ENCODE results near the gene P2RY8.
"Not testable (repeated sequence)": the region's sequence is repeated elsewhere in the genome, so short reads cannot be mapped to it uniquely, and the experiment has no call there.

P2RY8 gene

DNA sequence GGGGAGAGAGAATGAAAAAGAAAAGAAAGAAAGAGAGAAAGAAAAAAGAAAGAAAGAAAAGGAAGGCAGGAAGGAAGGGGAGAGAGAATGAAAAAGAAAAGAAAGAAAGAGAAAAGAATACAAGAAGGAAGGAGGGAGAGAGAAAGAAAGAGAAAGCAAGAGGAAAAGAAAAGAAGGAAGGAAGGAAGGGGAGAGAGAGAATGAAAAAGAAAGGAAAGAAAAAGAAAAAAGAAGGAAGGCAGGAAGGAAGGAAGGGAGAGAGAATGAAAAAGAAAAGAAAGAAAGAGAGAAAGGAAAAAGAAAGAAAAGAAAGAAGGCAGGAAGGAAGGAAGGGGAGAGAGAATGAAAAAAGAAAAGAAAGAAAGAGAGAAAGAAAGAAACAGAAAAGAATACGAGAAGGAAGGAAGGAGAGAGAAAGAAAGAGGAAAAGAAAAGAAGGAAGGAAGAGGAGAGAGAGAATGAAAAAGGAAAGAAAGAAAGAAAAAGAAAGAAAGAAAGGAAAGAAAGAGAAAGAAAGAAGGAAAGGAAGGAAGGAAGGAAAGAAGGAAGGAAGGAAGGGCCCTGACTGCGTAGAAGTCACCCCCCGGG is 15.1 kb upstream of the P2RY8 start:
- DNase-seq = no peak
- in situ Hi-C loops (cut with HindIII; ENCODE audit: low pct_ligation_motif_present, low pct_unique_long_range_greater_than_20kb, low sequenced_read_pairs) = no loop called here

DNA sequence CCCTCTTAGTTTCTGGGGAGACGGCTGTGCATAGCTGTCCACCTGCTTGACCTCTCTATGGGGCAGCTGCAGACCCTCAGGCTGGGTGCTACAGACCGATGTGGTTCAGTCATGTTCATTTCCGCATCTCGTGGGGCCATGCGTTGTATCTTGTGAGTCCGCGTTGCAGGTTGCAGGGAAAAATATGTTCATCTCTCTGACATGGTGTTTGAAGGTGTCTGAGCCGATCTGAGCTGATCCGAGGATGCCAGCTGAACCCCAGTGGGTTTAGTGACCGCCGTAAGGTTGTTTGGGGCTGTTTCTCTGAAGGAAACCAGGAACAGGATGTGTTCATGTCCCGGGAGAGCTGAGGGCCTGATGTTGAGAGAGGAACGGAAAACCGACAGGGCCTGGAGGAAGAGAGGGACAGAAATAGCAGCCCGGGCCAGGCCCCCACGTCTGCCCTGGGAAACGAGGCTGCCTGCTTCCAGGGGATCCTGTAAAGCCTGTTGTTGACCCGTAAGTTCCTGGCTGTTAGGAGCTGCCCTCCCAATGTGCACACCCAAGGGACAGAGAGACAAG is 9.8 kb upstream of the P2RY8 start:
- in situ Hi-C loops (cut with HindIII; ENCODE audit: low pct_ligation_motif_present, low pct_unique_long_range_greater_than_20kb, low sequenced_read_pairs) = no loop called here

DNA sequence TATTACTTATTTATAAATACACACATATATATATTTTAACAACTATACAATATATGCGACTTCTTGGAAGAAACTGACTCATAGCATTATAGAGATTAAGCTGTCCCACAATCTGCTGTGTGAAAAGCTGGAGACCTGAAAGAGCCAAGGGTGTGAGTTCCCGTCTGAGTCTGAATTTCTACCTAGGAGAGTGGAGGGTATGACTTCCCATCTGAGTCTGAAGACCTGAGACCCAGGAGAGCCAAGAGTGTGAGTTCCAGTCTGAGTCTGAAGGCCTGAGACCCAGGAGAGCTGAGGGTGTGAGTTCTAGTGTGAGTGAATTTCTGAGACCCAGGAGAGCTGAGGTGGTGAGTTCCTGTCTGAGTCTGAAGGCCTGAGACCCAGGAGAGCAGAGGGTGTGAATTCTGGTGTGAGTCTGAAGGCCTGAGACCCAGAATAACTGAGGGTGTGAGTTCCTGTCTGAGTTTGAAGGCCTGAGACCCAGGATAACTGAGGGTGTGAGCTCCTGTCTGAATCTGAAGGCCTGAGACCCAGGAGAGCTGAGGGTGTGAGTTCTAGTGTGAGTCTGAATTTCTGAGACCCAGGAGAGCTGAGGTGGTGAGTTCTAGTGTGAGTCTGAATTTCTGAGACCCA is 8.9 kb upstream of the P2RY8 start:
- no peak for DNase-seq
- in situ Hi-C loops (cut with HindIII; ENCODE audit: low pct_ligation_motif_present, low pct_unique_long_range_greater_than_20kb, low sequenced_read_pairs) = no loop called here

More for the DNA sequence above, 9.8 kb upstream of the P2RY8 start:
- DNase-seq = no peak

DNA sequence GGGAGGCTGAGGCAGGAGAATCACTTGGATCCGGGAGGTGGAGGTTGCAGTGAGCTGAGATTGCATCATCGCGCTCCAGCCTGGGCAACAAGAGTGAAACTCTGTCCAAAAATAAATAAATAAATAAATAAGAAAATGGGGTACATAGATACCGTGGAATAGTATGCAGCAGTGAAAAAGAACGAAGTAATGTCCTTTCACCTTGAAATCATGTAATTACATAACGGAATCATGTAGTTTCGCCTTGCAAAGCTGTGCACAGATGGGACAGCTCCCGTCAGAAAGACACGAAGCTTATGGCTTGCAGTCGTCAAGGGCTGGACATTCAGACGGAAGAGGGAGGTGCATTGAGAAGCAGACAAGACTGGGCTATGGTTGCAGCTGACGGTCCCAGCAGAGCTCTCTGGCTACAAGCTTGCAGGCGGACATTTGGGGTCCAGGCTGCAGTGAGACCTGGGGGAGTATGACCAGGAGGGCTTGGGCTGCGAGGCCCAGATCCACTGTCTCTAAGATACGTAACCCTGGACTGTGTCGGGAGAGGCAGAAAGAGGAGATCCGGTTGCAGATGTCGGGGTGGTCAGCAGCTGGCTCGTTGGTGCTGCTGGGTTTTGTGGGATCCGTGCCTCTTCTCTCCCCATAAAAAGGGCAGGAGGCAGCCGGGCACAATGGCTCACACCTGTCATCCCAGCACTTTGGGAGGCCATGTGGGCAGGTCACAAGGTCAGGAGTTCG is 6.2 kb upstream of the P2RY8 start:
- no peak for DNase-seq
- in situ Hi-C loops (cut with HindIII; ENCODE audit: low pct_ligation_motif_present, low pct_unique_long_range_greater_than_20kb, low sequenced_read_pairs) = no loop called here

DNA sequence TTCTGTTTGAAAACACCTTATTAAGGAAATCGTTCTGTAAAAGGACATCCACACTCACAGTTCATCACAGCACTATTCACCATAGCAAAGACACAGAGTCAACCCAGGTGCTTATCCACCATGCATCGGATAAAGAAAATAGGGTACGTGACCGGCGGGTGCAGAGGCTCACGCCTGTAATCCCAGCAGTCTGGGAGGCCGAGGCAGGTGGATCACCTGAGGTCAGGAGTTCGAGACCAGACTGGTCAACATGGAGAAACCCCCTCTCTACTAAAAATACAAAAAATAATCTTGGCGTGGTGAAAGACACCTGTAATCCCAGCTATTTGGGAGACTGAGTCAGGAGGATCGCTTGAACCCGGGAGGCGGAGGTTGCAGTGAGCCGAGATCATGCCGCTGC is 2.2 kb upstream of the P2RY8 start:
- in situ Hi-C loops (cut with HindIII; ENCODE audit: low pct_ligation_motif_present, low pct_unique_long_range_greater_than_20kb, low sequenced_read_pairs); DNase-seq: not testable (repeated sequence)

DNA sequence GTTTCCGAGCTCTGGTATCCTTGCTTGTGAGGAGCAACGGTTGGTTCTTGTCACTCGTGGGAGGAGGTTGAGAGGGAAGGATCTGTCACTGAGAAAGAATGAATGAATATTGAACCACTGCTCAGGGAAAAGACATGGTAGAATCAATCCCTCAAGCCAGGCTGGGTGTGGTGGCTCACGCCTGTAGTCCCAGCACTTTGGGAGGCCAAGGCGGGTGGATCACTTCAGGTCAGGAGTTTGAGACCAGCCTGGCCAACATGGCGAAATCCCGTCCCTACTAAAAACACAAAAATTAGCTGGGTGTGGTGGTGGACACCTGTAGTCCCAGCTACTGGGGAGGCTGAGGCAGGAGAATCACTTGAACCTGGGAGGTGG is 718 bp upstream of the P2RY8 start:
- DNase-seq; in situ Hi-C loops (cut with HindIII; ENCODE audit: low pct_ligation_motif_present, low pct_unique_long_range_greater_than_20kb, low sequenced_read_pairs): not testable (repeated sequence)

DNA sequence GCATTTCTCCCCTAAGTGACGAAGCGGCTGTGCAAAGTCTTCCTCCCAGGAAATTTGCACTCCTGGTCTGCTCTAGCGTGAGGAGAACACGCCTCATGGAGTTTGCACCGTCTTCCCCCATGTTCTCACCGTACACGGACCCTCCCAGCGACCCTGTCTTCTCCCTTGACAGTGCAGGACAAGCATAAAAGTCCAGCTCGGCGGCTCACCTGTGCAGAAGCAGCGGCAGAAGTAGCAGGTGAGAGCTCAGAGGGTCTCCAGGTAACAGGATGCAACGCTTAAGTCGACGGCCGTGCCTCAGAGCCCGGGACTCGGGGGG is 314 bp downstream of the P2RY8 start:
- no peak for DNase-seq
- in situ Hi-C loops (cut with HindIII; ENCODE audit: low pct_ligation_motif_present, low pct_unique_long_range_greater_than_20kb, low sequenced_read_pairs) = no loop called here

DNA sequence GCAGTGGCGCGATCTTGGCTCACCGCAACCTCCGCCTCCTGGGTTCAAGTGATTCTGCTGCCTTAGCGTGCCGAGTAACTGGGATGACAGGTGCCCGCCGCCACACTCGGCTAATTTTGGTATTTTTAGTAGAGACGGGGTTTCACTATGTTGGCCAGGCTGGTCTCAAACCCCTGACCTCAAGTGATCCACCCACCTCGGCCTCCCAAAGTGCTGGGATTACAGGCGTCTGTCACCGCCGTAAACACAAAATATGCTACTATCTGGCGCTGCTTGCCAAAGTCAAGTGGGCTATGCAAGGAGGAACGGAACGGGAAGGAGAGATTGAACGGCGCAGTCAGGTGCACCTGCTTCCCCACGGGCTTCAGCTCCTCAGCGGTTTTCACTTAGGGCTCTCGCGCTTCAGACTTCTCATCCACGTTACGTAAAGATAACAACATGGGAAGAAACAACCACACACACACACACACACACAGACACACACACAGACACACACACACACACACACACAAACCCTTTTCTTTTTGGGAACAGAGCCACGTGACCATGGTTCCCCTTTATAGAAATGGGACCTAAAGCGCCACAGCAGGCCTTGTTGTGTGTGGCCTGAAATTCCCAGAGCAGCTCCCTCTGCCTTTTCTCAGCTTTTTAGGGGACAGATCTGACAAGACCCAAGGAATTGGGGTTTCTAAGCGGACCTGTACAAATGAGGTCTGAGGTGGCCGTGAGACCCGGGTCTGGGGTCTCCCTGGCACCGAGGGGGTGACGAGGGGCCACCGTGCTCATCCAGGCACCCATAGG is 1.5 kb downstream of the P2RY8 start:
- in situ Hi-C loops (cut with HindIII; ENCODE audit: low pct_ligation_motif_present, low pct_unique_long_range_greater_than_20kb, low sequenced_read_pairs) = no loop called here
- no peak for DNase-seq

DNA sequence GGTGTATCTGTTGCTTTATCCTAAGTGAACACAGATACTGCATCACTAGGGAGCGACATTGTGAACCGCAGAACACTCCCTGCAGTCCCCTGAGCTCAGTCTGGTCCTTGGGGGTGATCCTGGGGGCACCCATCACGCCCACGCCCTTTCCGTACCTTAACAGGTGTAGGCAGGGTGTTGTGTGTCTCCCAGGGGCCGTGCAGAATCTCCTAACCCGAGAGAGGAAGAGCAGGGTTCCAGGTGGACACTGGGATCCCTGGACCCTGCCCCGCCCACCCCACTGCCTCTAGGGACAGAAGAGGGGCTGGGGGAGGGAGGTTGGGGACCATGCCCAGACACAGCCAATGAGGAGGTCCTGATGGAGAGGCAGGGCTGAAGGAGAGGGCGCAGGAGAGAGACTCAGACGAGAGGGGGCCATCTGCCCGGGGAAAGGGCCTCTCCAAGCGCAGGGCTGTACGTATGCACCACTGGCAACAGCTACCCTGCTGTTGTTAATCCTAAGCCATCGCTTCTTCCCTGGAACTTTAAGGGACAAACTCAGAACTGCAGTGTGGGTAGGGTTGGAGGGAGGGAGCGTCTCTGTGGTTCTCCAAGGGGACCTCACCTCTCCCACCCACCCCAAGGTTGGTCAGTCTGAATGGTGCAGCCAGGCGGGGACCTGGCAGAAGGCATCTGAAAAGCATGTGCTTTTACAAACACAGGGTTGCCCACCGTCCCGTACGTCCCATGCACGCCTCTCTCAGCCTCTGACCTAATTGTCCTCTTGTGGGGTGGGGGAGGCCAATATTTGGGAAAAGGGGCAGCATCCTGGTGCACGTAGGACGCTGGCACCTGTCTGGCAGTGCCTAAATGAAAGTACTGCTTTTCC is 2.5 kb downstream of the P2RY8 start:
- in situ Hi-C loops (cut with HindIII; ENCODE audit: low pct_ligation_motif_present, low pct_unique_long_range_greater_than_20kb, low sequenced_read_pairs) = no loop called here
- DNase-seq = no peak

DNA sequence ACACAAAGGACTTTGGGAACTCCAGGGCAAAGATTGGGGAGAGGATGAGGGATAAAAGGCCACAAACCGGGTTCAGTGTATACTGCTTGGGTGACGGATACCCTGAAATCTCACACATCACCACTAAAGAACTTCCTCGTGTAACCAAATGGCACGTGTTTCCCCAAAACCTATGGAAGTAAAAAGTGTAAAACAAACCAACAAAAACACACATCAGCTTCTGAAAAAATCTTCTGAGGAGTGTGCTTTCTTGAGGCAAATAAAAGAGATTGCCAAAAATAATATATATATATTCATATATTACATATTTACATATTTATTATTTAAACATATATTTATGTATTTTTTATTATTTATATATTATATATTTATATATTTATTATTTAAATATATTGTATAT is 3.9 kb downstream of the P2RY8 start:
- DNase-seq = no peak
- in situ Hi-C loops (cut with HindIII; ENCODE audit: low pct_ligation_motif_present, low pct_unique_long_range_greater_than_20kb, low sequenced_read_pairs) = no loop called here

DNA sequence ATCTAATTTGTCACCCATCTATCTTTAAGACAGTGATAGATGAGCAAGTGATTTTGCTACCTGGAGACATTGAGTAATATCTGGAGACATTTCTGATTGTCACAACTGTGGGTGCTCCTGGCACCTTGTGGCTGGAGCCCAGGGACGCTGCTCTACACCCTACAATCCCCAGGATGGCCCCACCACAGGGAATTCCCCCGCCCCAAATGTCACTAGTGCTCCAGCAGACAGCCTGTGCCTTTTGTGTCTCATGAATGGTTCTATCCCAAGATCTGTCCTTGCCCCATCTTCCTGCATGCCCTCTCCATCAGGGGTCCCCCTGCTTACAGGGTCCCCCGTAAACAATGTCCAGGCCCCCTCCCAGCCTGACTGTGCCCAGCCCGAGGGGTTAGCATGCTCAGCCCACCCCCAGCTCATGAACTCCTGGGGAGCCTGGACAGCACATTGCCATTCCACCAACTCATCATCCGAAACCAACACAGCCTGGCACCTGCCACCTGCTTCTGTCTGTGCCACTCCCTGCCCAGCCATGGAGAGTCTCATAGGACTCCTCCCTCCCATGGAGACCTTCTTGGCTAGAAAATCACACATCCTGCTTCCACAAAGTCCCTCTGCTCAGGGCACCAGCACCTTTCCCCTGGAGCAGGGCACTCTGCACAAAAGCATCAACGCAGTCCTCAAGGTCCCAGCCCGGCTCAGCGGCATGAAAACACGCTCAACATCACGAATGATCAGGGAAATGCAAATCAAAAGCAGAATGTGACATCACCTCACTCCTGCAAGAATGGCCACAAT is 5.7 kb downstream of the P2RY8 start:
- in situ Hi-C loops (cut with HindIII; ENCODE audit: low pct_ligation_motif_present, low pct_unique_long_range_greater_than_20kb, low sequenced_read_pairs) = no loop called here
- no peak for DNase-seq

DNA sequence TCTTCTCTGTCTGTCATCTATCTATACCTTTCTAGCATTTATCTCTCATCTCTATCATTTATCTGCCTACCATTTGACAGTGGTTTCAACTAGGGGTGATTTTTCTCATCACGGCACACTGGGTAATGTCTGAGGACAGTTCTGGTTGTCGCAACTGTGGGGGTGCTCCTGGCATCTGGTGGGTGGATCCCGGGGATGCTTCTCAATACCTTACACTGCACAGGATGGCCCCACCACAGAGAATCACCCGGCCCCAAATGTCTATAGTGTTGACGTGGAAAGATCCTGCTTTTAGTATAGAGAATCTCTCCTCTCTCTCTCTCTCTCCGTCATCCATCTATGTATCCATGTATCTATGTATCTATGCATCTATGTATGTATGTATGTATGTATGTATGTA is 7.2 kb downstream of the P2RY8 start:
- no peak for DNase-seq
- in situ Hi-C loops (cut with HindIII; ENCODE audit: low pct_ligation_motif_present, low pct_unique_long_range_greater_than_20kb, low sequenced_read_pairs) = no loop called here

DNA sequence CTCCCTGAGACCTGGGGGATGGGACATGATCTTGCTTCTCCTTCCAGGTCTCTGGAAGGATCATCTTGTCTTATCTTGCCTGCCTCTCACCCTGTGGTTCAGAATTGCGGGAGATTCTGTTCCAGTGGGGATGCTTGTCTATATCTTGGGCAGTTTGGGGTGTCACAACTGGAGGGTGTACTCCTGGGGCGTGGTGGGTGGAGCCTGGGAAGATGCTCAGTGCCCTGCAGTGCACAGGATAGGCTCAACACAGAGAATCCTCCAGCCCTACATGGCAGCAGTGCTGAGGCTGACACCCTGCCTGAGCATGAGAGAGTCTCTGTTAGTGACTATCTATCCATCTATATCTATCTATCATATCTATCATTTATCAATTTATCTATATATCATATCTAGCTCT is 7.7 kb downstream of the P2RY8 start:
- no peak for DNase-seq
- in situ Hi-C loops (cut with HindIII; ENCODE audit: low pct_ligation_motif_present, low pct_unique_long_range_greater_than_20kb, low sequenced_read_pairs) = no loop called here

DNA sequence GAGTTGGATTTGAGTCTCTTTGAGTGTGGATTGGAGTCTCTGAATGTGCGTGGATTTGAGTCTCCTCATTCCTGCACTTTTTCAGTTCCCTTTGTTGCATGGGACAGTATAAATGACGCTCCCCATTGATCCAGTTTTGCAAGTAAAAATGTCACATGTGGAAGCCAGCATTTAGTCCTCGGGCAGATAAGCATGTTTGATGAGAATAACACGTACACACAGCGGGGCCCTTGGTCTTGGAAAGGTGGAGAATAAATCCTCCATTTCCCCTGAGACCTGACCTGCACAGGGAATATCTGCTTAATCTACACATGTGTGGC is 8.1 kb downstream of the P2RY8 start:
- in situ Hi-C loops (cut with HindIII; ENCODE audit: low pct_ligation_motif_present, low pct_unique_long_range_greater_than_20kb, low sequenced_read_pairs) = no loop called here

DNA sequence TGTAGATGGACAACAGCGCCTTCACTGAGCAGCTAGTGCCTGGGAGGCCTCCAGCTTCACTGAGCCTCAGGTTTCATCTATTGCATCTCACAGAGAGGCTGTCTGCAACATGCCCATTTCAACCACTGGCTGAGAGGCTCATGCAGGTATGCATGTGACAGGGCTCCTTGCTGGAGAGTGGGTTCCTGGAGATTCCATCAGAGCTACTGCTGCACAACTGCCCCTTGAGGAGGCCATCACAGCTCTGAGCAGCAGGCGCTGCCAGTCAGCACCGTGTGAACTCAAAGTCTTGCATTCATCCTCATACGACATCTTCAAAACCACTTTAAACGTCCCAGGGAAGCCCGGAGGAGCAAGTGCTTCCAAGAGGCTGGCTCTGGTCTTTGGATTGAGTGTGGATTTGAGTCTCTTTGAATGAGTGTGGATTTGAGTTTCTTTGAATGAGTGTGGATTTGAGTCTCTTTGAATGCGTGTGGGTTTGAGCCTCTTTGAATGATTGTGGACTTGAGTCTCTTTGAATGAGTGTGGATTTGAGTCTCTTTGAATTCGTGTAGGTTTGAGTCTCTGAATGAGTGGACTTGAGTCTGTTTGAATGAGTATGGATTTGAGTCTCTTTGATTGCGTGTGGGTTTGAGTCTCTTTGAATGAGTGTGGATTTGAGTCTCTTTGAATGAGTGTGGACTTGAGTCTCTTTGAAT is 8.7 kb downstream of the P2RY8 start:
- no peak for DNase-seq
- in situ Hi-C loops (cut with HindIII; ENCODE audit: low pct_ligation_motif_present, low pct_unique_long_range_greater_than_20kb, low sequenced_read_pairs) = no loop called here

More for the DNA sequence above, 8.1 kb downstream of the P2RY8 start:
- DNase-seq = no peak

DNA sequence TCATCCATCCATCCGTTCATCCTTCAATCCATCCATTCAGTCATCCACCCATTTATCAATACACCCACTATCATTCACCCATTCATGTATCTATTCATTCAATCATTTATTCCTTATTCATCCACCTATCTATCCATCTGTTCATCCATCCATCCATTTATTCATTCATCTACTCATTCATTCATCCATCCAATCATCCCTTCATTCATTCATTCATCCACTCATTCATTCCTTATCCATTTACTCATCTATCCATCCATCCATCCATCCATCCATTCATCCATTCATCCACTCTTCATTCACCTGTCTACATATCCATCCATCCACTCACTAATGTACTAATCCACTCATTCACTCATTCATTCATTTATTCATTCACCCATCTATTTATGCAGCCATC is 9.5 kb downstream of the P2RY8 start:
- in situ Hi-C loops (cut with HindIII; ENCODE audit: low pct_ligation_motif_present, low pct_unique_long_range_greater_than_20kb, low sequenced_read_pairs) = no loop called here
- DNase-seq = no peak

DNA sequence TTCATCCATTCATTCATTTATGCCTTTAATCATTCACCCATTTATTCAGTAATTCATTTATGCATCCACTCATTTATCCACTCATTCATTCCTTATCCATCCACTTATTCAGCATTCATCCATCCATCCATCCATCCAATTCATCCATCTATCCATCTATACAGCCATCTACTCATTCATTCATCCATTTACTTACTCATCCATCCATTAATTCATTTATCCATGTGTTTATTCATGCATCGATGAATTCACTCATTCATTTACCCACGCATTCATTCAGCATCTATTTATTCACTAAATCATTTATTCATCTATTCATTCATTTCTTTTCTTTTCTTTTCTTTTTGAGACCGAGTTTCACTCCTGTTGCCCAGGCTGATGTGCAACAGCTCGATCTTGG is 10.4 kb downstream of the P2RY8 start:
- DNase-seq = no peak
- in situ Hi-C loops (cut with HindIII; ENCODE audit: low pct_ligation_motif_present, low pct_unique_long_range_greater_than_20kb, low sequenced_read_pairs) = no loop called here

All from ACHN (cell line).